GM12878 (cell line): ENCODE results near the gene LSM7. TPM values are rescaled to one million over a fixed set of nuclear protein-coding genes. Genes with fewer than 3 reads are reported as not detected.

ENCODE experiments used
- ATAC-seq: fragments of 200-7000 bp; cut with Tn5 transposase; 3 replicates; pipeline ENCODE4 v1.9.1; 2020; ENCODE audit warnings: mild to moderate bottlenecking, moderate library complexity
- BruUV-seq: library from RNA; stranded (reverse); fragments of 400-500 nt; replicated peaks from 2 replicates; lab custom pipeline; 2021; lab: Mats Ljungman, UMichigan
- CTCF ChIA-PET: fragments of 300-600 bp; sonication (Branson Sonifier 250); formaldehyde crosslinking; extraction: SDS; loops from one replicate; lab custom pipeline; 2021; ENCODE audit warnings: inconsistent platforms; lab: Yijun Ruan, JAX
- POLR2A ChIA-PET: fragments of 350-600 bp; formaldehyde crosslinking; extraction: SDS; loops from one replicate; lab custom pipeline; 2021; ENCODE audit warnings: inconsistent platforms; lab: Charles Lee
- RAD21 ChIA-PET: fragments of 300-600 bp; sonication (Branson Sonifier 250); formaldehyde crosslinking; loops from one replicate; lab custom pipeline; 2023; ENCODE audit warnings: antibody characterized with exemption; ENCODE audit not compliant: unreplicated experiment; lab: Charles Lee
- SMC1A ChIA-PET: fragments of 300-600 bp; sonication (Branson Sonifier 250); formaldehyde crosslinking; loops from one replicate; lab custom pipeline; 2023; ENCODE audit not compliant: unreplicated experiment, uncharacterized antibody; lab: Charles Lee
- DNase-seq: peaks from one replicate; pipeline ENCODE4 v3.0.0-alpha.2; 2011; ENCODE audit warnings: low read depth, low spot score
- FAIRE-seq: peaks from 3 replicates; lab custom pipeline; 2011; peaks lifted over from hg19 to GRCh38; lab: Jason Lieb, UNC
- H2AFZ ChIP-seq: 2 replicates; pipeline ENCODE4 v1.6.0; 2011; ENCODE audit warnings: low read depth, low read length, control low read depth; ENCODE audit not compliant: control insufficient read depth
- H3K27ac ChIP-seq: 2 replicates; pipeline ENCODE4 v1.5.1; 2011; ENCODE audit warnings: control low read depth; ENCODE audit not compliant: control insufficient read depth, insufficient read depth
- H3K27me3 ChIP-seq, 2 experiments: replicated peaks in 1 of 2; 2 replicates each; pipeline versions ENCODE4 v1.6.0 to v1.6.1; 2011; ENCODE audit warnings: low read length in 1 of 2; ENCODE audit not compliant: control insufficient read depth in 2 of 2, insufficient read depth in 2 of 2
- H3K36me3 ChIP-seq, 2 experiments: 2 replicates each; pipeline ENCODE4 v1.5.1; 2011; ENCODE audit warnings: low read length in 1 of 2; ENCODE audit not compliant: control insufficient read depth in 2 of 2, insufficient read depth in 2 of 2
- H3K4me1 ChIP-seq: 2 replicates; pipeline ENCODE4 v1.6.1; 2011; ENCODE audit warnings: mild to moderate bottlenecking, low read length, moderate library complexity, mixed read lengths; ENCODE audit not compliant: control insufficient read depth, insufficient read depth
- H3K4me2 ChIP-seq: 2 replicates; pipeline ENCODE4 v1.6.0; 2011; ENCODE audit warnings: control low read depth; ENCODE audit not compliant: control insufficient read depth, insufficient read depth
- H3K4me3 ChIP-seq: fragments of 200-600 bp; sonication (generic); 2 replicates; pipeline ENCODE4 v1.5.1; 2016
- H3K79me2 ChIP-seq: 2 replicates; pipeline ENCODE4 v1.6.0; 2011; ENCODE audit warnings: low read length; ENCODE audit not compliant: control insufficient read depth, insufficient read depth
- H3K9ac ChIP-seq: 2 replicates; pipeline ENCODE4 v1.8.0; 2011; ENCODE audit warnings: low read length, control low read depth, mixed read lengths; ENCODE audit not compliant: control insufficient read depth, insufficient read depth
- H3K9me3 ChIP-seq: replicated peaks from 3 replicates; pipeline ENCODE4 v1.5.1; 2011; ENCODE audit warnings: mild to moderate bottlenecking, low read length; ENCODE audit not compliant: control insufficient read depth, insufficient read depth
- H4K20me1 ChIP-seq: 2 replicates; pipeline ENCODE4 v1.6.0; 2011; ENCODE audit not compliant: control insufficient read depth, insufficient read depth
- CEBPB ChIP-seq, 2 experiments: fragments of 150-350 bp in 1 of 2; IDR thresholded peaks; 2 replicates each; pipeline ENCODE4 v1.6.1; 2012 to 2014; ENCODE audit warnings: low read depth in 2 of 2, low read length in 2 of 2, borderline replicate concordance in 1 of 2, inconsistent platforms in 1 of 2
- CREM ChIP-seq: IDR thresholded peaks from 2 replicates; pipeline ENCODE4 v1.6.1; 2014; ENCODE audit warnings: antibody characterized with exemption, low read depth
- MTA2 ChIP-seq: fragments of 450-650 bp; IDR thresholded peaks from 2 replicates; pipeline ENCODE4 v1.6.1; 2016; ENCODE audit warnings: low read depth, mild to moderate bottlenecking, moderate library complexity
- MTA3 ChIP-seq: IDR thresholded peaks from 2 replicates; pipeline ENCODE4 v1.6.1; 2012; ENCODE audit warnings: low read length, inconsistent platforms, borderline replicate concordance
- MYC ChIP-seq: IDR thresholded peaks from 2 replicates; pipeline ENCODE4 v1.6.1; 2011; ENCODE audit warnings: mild to moderate bottlenecking, low read length, moderate library complexity, inconsistent platforms; ENCODE audit not compliant: insufficient read depth, insufficient replicate concordance, insufficient read length, severe bottlenecking
- PAX5 ChIP-seq: IDR thresholded peaks from 2 replicates; pipeline ENCODE4 v1.6.1; 2011; ENCODE audit warnings: low read depth, low read length, borderline replicate concordance
- RELA ChIP-seq: fragments of 450-650 bp; IDR thresholded peaks from 2 replicates; pipeline ENCODE4 v1.8.0; 2014; ENCODE audit warnings: borderline replicate concordance; ENCODE audit not compliant: partially characterized antibody
- SMAD1 ChIP-seq: fragments of 450-650 bp; IDR thresholded peaks from 2 replicates; pipeline ENCODE4 v1.6.1; 2018; ENCODE audit warnings: mild to moderate bottlenecking, low read depth; ENCODE audit not compliant: partially characterized antibody
- TCF12 ChIP-seq: IDR thresholded peaks from 2 replicates; pipeline ENCODE4 v1.6.1; 2011; ENCODE audit warnings: low read depth, mild to moderate bottlenecking, low read length
- TCF3 ChIP-seq: IDR thresholded peaks from 2 replicates; pipeline ENCODE4 v1.6.1; 2012; ENCODE audit warnings: low read depth, mild to moderate bottlenecking, low read length, borderline replicate concordance; ENCODE audit not compliant: insufficient read depth
- YBX1 ChIP-seq: fragments of 450-650 bp; IDR thresholded peaks from 2 replicates; pipeline ENCODE4 v1.6.1; 2016; ENCODE audit warnings: antibody characterized with exemption
- ZNF217 ChIP-seq: fragments of 450-650 bp; IDR thresholded peaks from 2 replicates; pipeline ENCODE4 v1.6.1; 2017; ENCODE audit warnings: antibody characterized with exemption, mild to moderate bottlenecking
- WGBS: methylation state at CpG from one replicate; pipeline ENCODE4 v1.1.6; 2016; ENCODE audit warnings: low lambda C conversion rate; ENCODE audit not compliant: insufficient replicate concordance, insufficient coverage; ENCODE audit errors: missing lambda C conversion rate; 5-methylcytosine and 5-hydroxymethylcytosine counted together
- in situ Hi-C: fragments of 300-500 bp; cut with MboI; formaldehyde crosslinking; loops from 9 replicates; pipeline ENCODE4 v1.14.3; 2018; ENCODE audit warnings: mixed read lengths
- intact Hi-C: fragments of 100-400 bp; cut with micrococcal nuclease; formaldehyde crosslinking; loops from one replicate; pipeline ENCODE4 v1.14.2; 2022; ENCODE audit not compliant: unreplicated experiment
- polyA plus RNA-seq, 11 experiments: library from polyadenylated mRNA; depleted of rRNA in 4 of 11; unstranded in 6 of 11; stranded (reverse) in 5 of 11; fragments of >200 nt; fragmentation: Nextera tagmentation in 4 of 11; fragmentation: Illumina TruSeq in 1 of 11; extraction: Ambion mirVana in 4 of 11; extraction: Trizol in 1 of 11; gene quantifications; 1 replicate in 1 of 11; 2 replicates in 10 of 11; pipeline versions ENCODE4 v1.2.1 to v1.2.3, GENCODE V29; 2011 to 2016; ENCODE audit warnings: inconsistent platforms in 2 of 11, missing spikeins in 2 of 11, low read depth in 1 of 11
- total RNA-seq, 4 experiments: library from RNA; depleted of rRNA in 3 of 4; stranded (reverse); fragments of >200 nt in 3 of 4; fragmentation: Illumina TruSeq in 1 of 4; extraction: Trizol in 1 of 4; gene quantifications; 2 replicates each; pipeline versions ENCODE4 v1.2.1 to v1.2.3, GENCODE V29; 2013 to 2021
- TF ChIP-seq, protein P1 (sequence below): IDR thresholded peaks from 2 replicates; pipeline ENCODE4 v1.6.1; 2011; ENCODE audit warnings: low read depth, low read length, improper control_type of control experiment, borderline replicate concordance

The LSM7 gene
- total and polyA plus RNA-seq, 10 of the 15 experiments (the other 5 are each of a cell fraction or from before 2014, with no cell fraction given) = 24.4 to 424 (median 217) TPM

DNA sequence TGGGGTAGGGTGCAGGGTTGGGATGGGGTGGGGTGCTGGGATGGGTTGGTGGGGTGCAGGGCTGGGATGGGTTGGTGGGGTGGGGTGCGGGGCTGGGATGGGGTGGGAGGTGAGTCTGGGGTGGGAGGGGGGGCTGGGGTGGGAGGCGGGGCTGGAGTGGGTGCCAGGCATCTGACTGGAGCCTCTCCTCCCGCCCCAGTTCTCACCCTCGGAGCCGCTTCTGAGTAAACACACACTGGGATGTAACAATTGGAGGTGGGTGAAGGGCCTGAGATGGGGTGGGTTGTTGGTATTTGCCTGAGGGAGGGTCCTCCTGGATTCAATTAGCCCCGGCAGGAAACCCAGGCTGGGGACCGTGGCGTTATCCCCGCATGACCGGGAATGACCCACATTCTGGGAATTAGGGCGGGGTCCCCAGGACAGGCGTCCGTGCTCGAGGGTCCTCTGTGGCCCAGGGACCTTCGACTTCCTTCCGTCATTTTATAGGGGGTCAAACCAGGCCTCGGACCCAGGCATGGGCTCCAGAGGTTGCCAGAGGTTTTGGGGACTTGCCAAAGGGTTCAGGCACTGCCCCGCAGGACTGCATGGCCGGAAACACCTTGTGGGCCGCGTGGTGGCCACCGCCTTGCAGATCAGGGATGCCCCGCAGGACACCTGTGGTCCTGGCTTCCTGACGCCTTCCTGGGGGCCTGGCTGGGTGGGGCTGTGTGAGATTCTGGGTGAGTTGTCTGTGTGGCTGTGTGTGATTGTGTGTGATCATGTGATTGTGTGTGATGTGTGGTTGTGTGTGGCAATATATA is 33.1 kb upstream of the LSM7 start:
- no peaks in the 10 kb centered on the region for H3K79me2 ChIP-seq
- intact Hi-C loops (no loop called here), in situ Hi-C loops (no loop called here)
- FAIRE-seq = no peak
- no TSS peak for BruUV-seq
- no peak overlapping the region for H2AFZ ChIP-seq
- no peaks in the 10 kb centered on the region for H3K27me3 ChIP-seq
- H3K4me1 ChIP-seq = no peaks in the 10 kb centered on the region
- ChIA-PET CTCF (no interaction called here), RAD21 (no interaction called here), SMC1A (no interaction called here), POLR2A (no interaction called here)
- ATAC-seq = no peak
- no peak overlapping the region for H3K9ac ChIP-seq
- no peak overlapping the region for H3K4me3 ChIP-seq
- DNase-seq = no peak
- no peak overlapping the region for H3K4me2 ChIP-seq
- H3K36me3 ChIP-seq = no peaks in the 10 kb centered on the region
- no peaks in the 10 kb centered on the region for H4K20me1 ChIP-seq
- no peak overlapping the region for H3K27ac ChIP-seq
- whole genome bisulfite sequencing = 19% methylated on average over 21 of the region's 24 CpGs
- H3K9me3 ChIP-seq = no peaks in the 10 kb centered on the region; the same call in 2 of the 3 replicates
- TF ChIP-seq PAX5 (no peak), MYC (no peak), TCF3 (no peak), MTA3 (no peak), TCF12 (no peak), SMAD1 (no peak), ZNF217 (no peak), MTA2 (no peak), YBX1 (no peak), RELA (no peak), CEBPB (IDR thresholded peaks at IDR 0.05; ENCODE audit: borderline replicate concordance in 1 of 2, low read depth in 2 of 2, low read length in 2 of 2) (no peak), CREM (no peak)
- TF ChIP-seq, protein P1, sequence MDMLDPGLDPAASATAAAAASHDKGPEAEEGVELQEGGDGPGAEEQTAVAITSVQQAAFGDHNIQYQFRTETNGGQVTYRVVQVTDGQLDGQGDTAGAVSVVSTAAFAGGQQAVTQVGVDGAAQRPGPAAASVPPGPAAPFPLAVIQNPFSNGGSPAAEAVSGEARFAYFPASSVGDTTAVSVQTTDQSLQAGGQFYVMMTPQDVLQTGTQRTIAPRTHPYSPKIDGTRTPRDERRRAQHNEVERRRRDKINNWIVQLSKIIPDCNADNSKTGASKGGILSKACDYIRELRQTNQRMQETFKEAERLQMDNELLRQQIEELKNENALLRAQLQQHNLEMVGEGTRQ = no peak
- TF ChIP-seq, all 136 proteins: peak for 0
